Panc1 (cell line): ENCODE data around the gene NEK1. TPM values are rescaled to one million over a fixed set of nuclear protein-coding genes. Genes with fewer than 3 reads are reported as not detected.

Experiments used
- ATAC-seq: fragments of 200-7000 bp; cut with Tn5 transposase; 2 replicates; pipeline ENCODE4 v1.9.1; 2020; ENCODE audit warnings: mild to moderate bottlenecking, moderate library complexity
- BruUV-seq: library from RNA; stranded (reverse); fragments of 400-500 nt; replicated peaks from 2 replicates; lab custom pipeline; 2021; lab: Mats Ljungman, UMichigan
- CTCF ChIA-PET: fragments of 300-600 bp; sonication (Branson Sonifier 250); formaldehyde crosslinking; loops from one replicate; lab custom pipeline; 2022; ENCODE audit warnings: antibody characterized with exemption; lab: Charles Lee
- POLR2A ChIA-PET: fragments of 300-600 bp; sonication (Branson Sonifier 250); formaldehyde crosslinking; loops from one replicate; lab custom pipeline; 2022; ENCODE audit warnings: antibody characterized with exemption; lab: Charles Lee
- DNase-seq: peaks from one replicate; pipeline ENCODE4 v3.0.0-alpha.2; 2010; ENCODE audit warnings: low read depth, low spot score
- H3K27ac ChIP-seq: 2 replicates; pipeline ENCODE4 v1.5.1; 2011; ENCODE audit warnings: mild to moderate bottlenecking, low read length, inconsistent platforms
- H3K27me3 ChIP-seq: fragments of 200-500 bp; sonication (Bioruptor generic); 2 replicates; pipeline ENCODE4 v1.6.0; 2014; ENCODE audit warnings: low read length, inconsistent platforms; ENCODE audit not compliant: control insufficient read depth, insufficient read depth
- H3K36me3 ChIP-seq: fragments of 200-500 bp; sonication (Bioruptor generic); 2 replicates; pipeline ENCODE4 v1.5.1; 2014; ENCODE audit warnings: inconsistent platforms, mild to moderate bottlenecking, low read length, moderate library complexity; ENCODE audit not compliant: control insufficient read depth, insufficient read depth
- H3K4me1 ChIP-seq: 2 replicates; pipeline ENCODE4 v1.5.1; 2011; ENCODE audit warnings: inconsistent platforms, mild to moderate bottlenecking, low read length, moderate library complexity; ENCODE audit not compliant: control insufficient read depth, insufficient read depth
- H3K4me3 ChIP-seq, 2 experiments: 2 replicates each; pipeline ENCODE4 v1.5.1; 2011 to 2012; ENCODE audit warnings: low read depth in 2 of 2, low read length in 2 of 2, mild to moderate bottlenecking in 2 of 2, inconsistent platforms in 1 of 2, moderate library complexity in 1 of 2
- H3K9me3 ChIP-seq: fragments of 200-500 bp; sonication (Bioruptor generic); 2 replicates; pipeline ENCODE4 v1.5.1; 2014; ENCODE audit warnings: low read depth, mild to moderate bottlenecking, inconsistent platforms, low read length, moderate library complexity; ENCODE audit not compliant: control insufficient read depth, insufficient read depth
- CTCF ChIP-seq: fragments of 450-650 bp; IDR thresholded peaks from 2 replicates; pipeline ENCODE4 v1.5.1; 2017; ENCODE audit warnings: mild to moderate bottlenecking
- POLR2AphosphoS5 ChIP-seq: IDR thresholded peaks from 2 replicates; pipeline ENCODE4 v1.6.1; 2012; ENCODE audit warnings: mild to moderate bottlenecking, low read depth, low read length, moderate library complexity
- REST ChIP-seq, 2 experiments: IDR thresholded peaks; 2 replicates each; pipeline ENCODE4 v1.6.1; 2011 to 2012; ENCODE audit warnings: low read depth in 2 of 2, control low read depth in 1 of 2, low read length in 1 of 2, mild to moderate bottlenecking in 1 of 2, moderate library complexity in 1 of 2; ENCODE audit not compliant: insufficient read depth in 1 of 2
- SIN3A ChIP-seq: IDR thresholded peaks from 2 replicates; pipeline ENCODE4 v1.6.1; 2012; ENCODE audit warnings: low read depth, mild to moderate bottlenecking, low read length, moderate library complexity, borderline replicate concordance; ENCODE audit not compliant: insufficient read depth
- TCF7L2 ChIP-seq: IDR thresholded peaks from 2 replicates; pipeline ENCODE4 v1.6.1; 2011; ENCODE audit warnings: mild to moderate bottlenecking, low read depth, low read length, inconsistent platforms
- in situ Hi-C: cut with HindIII; loops from 2 replicates; pipeline ENCODE4 v1.10.0; 2016; ENCODE audit warnings: low sequenced_read_pairs, low pct_unique_long_range_greater_than_20kb
- intact Hi-C: fragments of 100-400 bp; cut with micrococcal nuclease; formaldehyde crosslinking; loops from one replicate; pipeline ENCODE4 v1.10.0; 2022; ENCODE audit not compliant: unreplicated experiment
- total RNA-seq: library from RNA; stranded (reverse); gene quantifications from one replicate; pipeline ENCODE4 v1.2.1, GENCODE V29; 2021; ENCODE audit not compliant: unreplicated experiment

Gene NEK1
- total RNA-seq, 1 experiment from 2014 or later = 9.2 TPM

- POLR2A ChIA-PET = no interaction called here
- in situ Hi-C loops = no loop called here
- no peak overlapping the region for H3K27ac ChIP-seq
- ATAC-seq (no peak), DNase-seq (no peak)
- no peaks in the 10 kb centered on the region for H3K27me3 ChIP-seq
- H3K4me1 ChIP-seq = no peaks in the 10 kb centered on the region
- no peak overlapping the region for H3K4me3 ChIP-seq
- CTCF ChIA-PET = no interaction called here
- H3K9me3 ChIP-seq = no peaks in the 10 kb centered on the region
- TF ChIP-seq TCF7L2 = no peak
- H3K36me3 ChIP-seq = no peaks in the 10 kb centered on the region
- no TSS peak for BruUV-seq
- intact Hi-C loops = no loop called here
Observed at GRCh38 chr4:169384779-169385178, 227.6 kb downstream of the NEK1 start.

GRCh38 chr4:169383724-169384123, 228.7 kb downstream of the NEK1 start:
- H3K27me3 ChIP-seq = no peaks in the 10 kb centered on the region
- no peaks in the 10 kb centered on the region for H3K36me3 ChIP-seq
- H3K27ac ChIP-seq = no peak overlapping the region
- DNase-seq (no peak), ATAC-seq (no peak)
- CTCF ChIA-PET = interaction anchor here (0.6 kb wide), 1 partner anchor 1230 kb away, joined by 3 read pairs; no protein-coding TSS in a partner anchor
- in situ Hi-C loops (no loop called here), intact Hi-C loops (no loop called here)
- TF ChIP-seq CTCF (no peak), SIN3A (no peak), REST (IDR thresholded peaks at IDR 0.05; ENCODE audit: insufficient read depth in 1 of 2, low read depth in 2 of 2, low read length in 1 of 2) (no peak), POLR2AphosphoS5 (no peak), TCF7L2 (no peak)
- BruUV-seq = no TSS peak
- no peaks in the 10 kb centered on the region for H3K4me1 ChIP-seq
- POLR2A ChIA-PET = interaction anchor here (0.5 to 0.7 kb wide), 2 partner anchors 13 to 223 kb away, joined by 3 to 10 read pairs; no protein-coding TSS in a partner anchor
- no peak overlapping the region for H3K4me3 ChIP-seq
- H3K9me3 ChIP-seq = no peaks in the 10 kb centered on the region

GRCh38 chr4:169379688-169380087, 232.7 kb downstream of the NEK1 start:
- TF ChIP-seq TCF7L2 (no peak), CTCF (no peak), REST (IDR thresholded peaks at IDR 0.05; ENCODE audit: insufficient read depth in 1 of 2, low read depth in 2 of 2, low read length in 1 of 2) (no peak), SIN3A (no peak), POLR2AphosphoS5 (no peak)
- in situ Hi-C loops = no loop called here
- Histone ChIP-seq H3K27me3 (no peaks in the 10 kb centered on the region), H3K4me3 (no peak overlapping the region), H3K27ac (no peak overlapping the region), H3K9me3 (peaks cover 3% of the 10 kb centered on the region; the same call in 1 of the 2 replicates), H3K36me3 (no peaks in the 10 kb centered on the region), H3K4me1 (no peaks in the 10 kb centered on the region)
- no peak for DNase-seq
- CTCF ChIA-PET = no interaction called here
- no TSS peak for BruUV-seq
- no peak for ATAC-seq
- intact Hi-C loops = no loop called here
- POLR2A ChIA-PET = interaction anchor here (0.7 kb wide), 1 partner anchor 81 kb away, joined by 4 read pairs; no protein-coding TSS in a partner anchor
